ENCODE data around the gene LPCAT1. TPM values are rescaled to one million over a fixed set of nuclear protein-coding genes. Genes with fewer than 3 reads are reported as not detected.

Gene LPCAT1
- total RNA-seq, 1 donor from 2014 or later, result 74.8 TPM

DNA sequence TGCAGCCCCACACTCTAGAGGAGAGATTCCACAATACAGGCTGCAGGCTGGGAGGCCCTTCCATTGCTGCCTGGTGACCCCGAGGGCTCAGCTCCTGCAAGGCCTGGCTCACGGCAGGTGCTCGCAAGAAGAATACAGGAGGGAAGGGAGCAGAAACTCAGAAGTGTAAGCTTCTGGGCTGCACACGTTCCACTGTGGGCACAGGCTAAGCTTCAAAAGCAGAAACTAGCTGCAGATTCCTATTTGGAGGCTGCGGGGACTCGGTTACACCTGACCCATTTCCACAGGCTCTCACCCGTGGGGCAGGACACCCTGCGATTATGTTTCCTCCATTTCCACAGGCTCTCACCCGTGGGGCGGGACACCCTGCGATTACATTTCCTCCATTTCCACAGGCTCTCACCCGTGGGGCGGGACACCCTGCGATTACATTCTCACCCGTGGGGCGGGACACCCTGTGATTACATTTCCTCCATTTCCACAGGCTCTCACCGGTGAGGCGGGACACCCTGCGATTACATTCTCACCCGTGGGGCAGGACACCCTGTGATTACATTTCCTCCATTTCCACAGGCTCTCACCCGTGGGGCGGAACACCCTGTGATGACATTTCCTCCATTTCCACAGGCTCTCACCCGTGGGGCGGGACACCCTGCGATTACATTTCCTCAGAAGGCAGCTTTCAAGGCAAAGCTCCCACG, 10.3 kb downstream of the LPCAT1 start:
- Mint-ChIP-seq H3K9me3 (no peaks in the 10 kb centered on the region), H3K27ac (no peak overlapping the region), H3K4me3 (no peak overlapping the region), H3K27me3 (ENCODE audit: low read depth) (no peaks in the 10 kb centered on the region), H3K36me3 (peaks cover 11% of the 10 kb centered on the region), H3K4me1 (peaks cover 30% of the 10 kb centered on the region)
- peak; percentile 7 to 22 for DNase-seq (ENCODE audit: low spot score in 2 of 2, unreplicated experiment in 2 of 2)
- TF ChIP-seq, protein P1, sequence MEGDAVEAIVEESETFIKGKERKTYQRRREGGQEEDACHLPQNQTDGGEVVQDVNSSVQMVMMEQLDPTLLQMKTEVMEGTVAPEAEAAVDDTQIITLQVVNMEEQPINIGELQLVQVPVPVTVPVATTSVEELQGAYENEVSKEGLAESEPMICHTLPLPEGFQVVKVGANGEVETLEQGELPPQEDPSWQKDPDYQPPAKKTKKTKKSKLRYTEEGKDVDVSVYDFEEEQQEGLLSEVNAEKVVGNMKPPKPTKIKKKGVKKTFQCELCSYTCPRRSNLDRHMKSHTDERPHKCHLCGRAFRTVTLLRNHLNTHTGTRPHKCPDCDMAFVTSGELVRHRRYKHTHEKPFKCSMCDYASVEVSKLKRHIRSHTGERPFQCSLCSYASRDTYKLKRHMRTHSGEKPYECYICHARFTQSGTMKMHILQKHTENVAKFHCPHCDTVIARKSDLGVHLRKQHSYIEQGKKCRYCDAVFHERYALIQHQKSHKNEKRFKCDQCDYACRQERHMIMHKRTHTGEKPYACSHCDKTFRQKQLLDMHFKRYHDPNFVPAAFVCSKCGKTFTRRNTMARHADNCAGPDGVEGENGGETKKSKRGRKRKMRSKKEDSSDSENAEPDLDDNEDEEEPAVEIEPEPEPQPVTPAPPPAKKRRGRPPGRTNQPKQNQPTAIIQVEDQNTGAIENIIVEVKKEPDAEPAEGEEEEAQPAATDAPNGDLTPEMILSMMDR (IDR thresholded peaks at IDR 0.05; ENCODE audit: unreplicated experiment), result no peak

DNA sequence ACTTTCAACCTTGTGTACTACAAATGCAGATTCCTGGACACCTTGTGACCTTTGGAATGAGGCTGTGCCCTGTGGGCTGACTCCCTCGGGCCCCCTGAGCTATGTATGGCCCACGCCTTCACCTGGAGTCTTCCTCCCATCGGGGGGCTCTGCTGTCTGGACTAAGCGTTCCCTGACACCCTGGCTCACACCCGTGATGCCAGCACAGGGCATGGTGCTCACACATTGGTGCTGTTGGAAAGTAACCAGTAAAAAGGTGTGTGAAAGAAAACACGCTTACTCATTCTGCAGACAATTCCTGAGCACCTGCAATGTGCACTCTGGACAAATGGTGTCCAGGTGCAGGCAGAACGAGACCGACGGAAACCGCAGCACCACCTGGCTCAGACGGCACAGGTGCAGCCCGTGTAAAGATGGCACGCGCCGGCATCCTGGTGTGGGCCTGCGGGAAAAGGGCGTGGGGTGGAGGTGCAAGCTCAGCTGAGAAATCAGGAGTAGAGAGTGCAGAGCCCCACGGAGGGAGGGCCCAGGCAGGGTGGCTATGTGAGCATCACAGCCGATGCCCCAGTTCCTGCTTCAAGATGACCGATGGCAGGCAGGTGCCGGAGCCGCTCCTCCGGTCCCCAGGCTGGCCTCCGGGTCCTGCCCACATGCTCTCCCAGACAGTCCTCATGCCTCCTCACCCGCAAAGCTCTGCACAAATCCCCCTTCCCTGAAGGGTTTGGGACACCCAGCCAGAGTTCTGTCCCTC, 11.0 kb downstream of the LPCAT1 start:
- TF ChIP-seq, protein P1 (IDR thresholded peaks at IDR 0.05; ENCODE audit: unreplicated experiment), result no peak
- no peaks in the 10 kb centered on the region for H3K27me3 Mint-ChIP-seq (ENCODE audit: low read depth)
- DNase-seq (ENCODE audit: low spot score in 2 of 2, unreplicated experiment in 2 of 2), result peak; percentile 11 to 37
- peaks cover 15% of the 10 kb centered on the region for H3K36me3 Mint-ChIP-seq
- no peak overlapping the region for H3K27ac Mint-ChIP-seq
- H3K4me3 Mint-ChIP-seq, result no peak overlapping the region
- peaks cover 30% of the 10 kb centered on the region for H3K4me1 Mint-ChIP-seq
- H3K9me3 Mint-ChIP-seq, result no peaks in the 10 kb centered on the region

DNA sequence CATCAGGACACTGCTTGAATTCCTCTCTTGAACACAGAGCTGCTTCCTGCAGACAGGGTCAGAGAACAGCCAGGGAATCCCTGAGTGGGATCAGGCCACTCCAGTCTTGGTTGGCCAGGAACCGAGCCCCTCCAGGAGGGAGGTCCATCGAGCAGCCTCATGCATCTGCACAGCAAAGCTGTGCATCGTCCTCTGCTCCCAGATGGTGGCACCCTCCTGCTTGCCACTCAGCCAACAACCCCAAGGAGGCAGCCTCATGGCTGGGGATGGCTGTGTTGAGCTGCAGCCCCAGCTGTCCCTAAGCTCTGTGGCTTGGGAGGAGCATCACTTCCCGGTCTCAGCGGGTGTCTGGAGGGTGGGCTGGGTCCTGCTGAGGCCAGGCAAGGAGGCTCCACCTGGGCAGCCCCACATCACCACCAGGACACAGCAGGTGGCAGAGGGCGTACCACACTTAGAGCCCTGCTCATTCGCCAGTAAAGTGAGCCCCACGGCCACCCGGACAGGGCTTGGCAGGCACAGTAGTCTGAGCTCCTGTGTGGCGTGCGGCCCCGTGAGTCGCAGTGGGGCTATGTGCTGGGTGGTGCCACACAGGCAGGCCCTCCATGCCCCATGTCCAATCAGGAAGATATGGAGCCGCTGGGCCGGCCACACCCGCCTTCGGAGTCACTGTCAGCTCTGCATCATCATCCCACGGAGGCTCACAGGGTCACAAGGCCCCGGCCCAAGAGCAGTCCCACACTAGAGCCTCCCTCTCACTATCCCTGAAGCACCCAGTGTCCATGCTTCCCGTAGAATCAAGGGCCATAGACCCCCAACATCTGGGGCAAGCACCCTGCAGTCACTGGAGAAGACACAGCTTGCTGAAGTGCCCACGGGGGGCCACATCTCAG, 11.9 kb downstream of the LPCAT1 start:
- no peaks in the 10 kb centered on the region for H3K27me3 Mint-ChIP-seq (ENCODE audit: low read depth)
- H3K4me3 Mint-ChIP-seq, result no peak overlapping the region
- peaks cover 19% of the 10 kb centered on the region for H3K36me3 Mint-ChIP-seq
- no peak overlapping the region for H3K27ac Mint-ChIP-seq
- TF ChIP-seq, protein P1 (IDR thresholded peaks at IDR 0.05; ENCODE audit: unreplicated experiment), result no peak
- peaks cover 30% of the 10 kb centered on the region for H3K4me1 Mint-ChIP-seq
- peak; percentile 15 to 34 for DNase-seq (ENCODE audit: low spot score in 2 of 2, unreplicated experiment in 2 of 2)
- no peaks in the 10 kb centered on the region for H3K9me3 Mint-ChIP-seq

DNA sequence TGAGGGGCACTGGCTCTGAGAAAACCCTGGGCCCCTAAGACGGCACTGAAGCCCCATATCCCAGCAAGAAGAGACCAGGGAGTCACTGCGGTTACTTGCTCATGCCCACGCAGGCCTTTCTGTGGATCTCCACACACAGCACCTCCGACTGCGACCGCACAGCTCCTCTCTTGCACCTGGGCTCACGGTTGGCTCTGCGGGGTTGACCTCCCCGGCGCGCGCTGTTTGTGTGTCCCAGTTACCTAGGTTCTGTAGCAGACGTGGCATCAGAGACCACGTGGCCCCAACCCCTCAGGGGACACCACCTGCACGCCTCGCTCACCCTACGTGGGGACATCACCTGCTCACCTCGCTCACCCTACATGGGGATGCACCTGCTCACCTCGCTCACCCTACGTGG, 12.7 kb downstream of the LPCAT1 start:
- H3K4me1 Mint-ChIP-seq, result peaks cover 24% of the 10 kb centered on the region
- H3K9me3 Mint-ChIP-seq, result no peaks in the 10 kb centered on the region
- DNase-seq (ENCODE audit: low spot score in 2 of 2, unreplicated experiment in 2 of 2), result peak; percentile 16 to 35
- H3K27ac Mint-ChIP-seq, result no peak overlapping the region
- H3K36me3 Mint-ChIP-seq, result peaks cover 19% of the 10 kb centered on the region
- H3K27me3 Mint-ChIP-seq (ENCODE audit: low read depth), result no peaks in the 10 kb centered on the region
- TF ChIP-seq, protein P1 (IDR thresholded peaks at IDR 0.05; ENCODE audit: unreplicated experiment), result no peak
- H3K4me3 Mint-ChIP-seq, result no peak overlapping the region

DNA sequence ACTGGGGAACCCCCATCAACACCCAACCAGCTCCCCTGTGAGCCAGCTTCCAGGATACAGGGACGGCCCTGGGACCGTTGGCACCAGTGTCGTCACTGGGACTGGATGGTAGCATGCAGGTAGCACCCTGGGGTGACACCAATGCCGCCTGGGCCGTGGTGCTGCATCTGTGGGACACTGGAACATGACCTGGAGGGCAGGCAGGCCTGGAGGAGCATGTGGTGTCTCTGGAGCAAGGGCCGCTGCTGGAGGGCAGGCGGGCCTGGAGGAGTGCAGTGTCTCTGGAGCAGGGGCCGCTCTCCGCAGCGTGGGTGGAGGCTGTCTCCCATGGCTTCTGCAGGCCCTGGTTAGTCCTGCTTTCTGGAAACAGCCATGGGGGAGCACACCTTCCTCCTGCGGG, 13.1 kb downstream of the LPCAT1 start:
- no peak overlapping the region for H3K27ac Mint-ChIP-seq
- H3K9me3 Mint-ChIP-seq, result no peaks in the 10 kb centered on the region
- H3K36me3 Mint-ChIP-seq, result peaks cover 19% of the 10 kb centered on the region
- H3K4me1 Mint-ChIP-seq, result peaks cover 20% of the 10 kb centered on the region
- H3K27me3 Mint-ChIP-seq (ENCODE audit: low read depth), result no peaks in the 10 kb centered on the region
- DNase-seq (ENCODE audit: low spot score in 2 of 2, unreplicated experiment in 2 of 2), result peak; percentile 10 to 35
- no peak overlapping the region for H3K4me3 Mint-ChIP-seq
- TF ChIP-seq, protein P1 (IDR thresholded peaks at IDR 0.05; ENCODE audit: unreplicated experiment), result no peak

All from mesothelial cell of epicardium (in vitro differentiated cells).